Right atrium auricular region (tissue), 2 donors: ENCODE measurements around the gene ZBTB45. TPM values are rescaled to one million over a fixed set of nuclear protein-coding genes. Genes with fewer than 3 reads are reported as not detected.
A peak's percentile ranks its signal among the peaks of the same experiment; 100 is the strongest.

ENCODE experiments used
- DNase-seq: peaks from one replicate; pipeline ENCODE4 v3.0.0-alpha.2; 2019; ENCODE audit warnings: low spot score
- H3K27ac ChIP-seq, 2 donors: fragments of 200-600 bp; sonication (generic); 1 replicate in 1 of 2; 2 replicates in 1 of 2; pipeline ENCODE4 v1.5.1; 2016 to 2019
- H3K27me3 ChIP-seq, 2 donors: fragments of 200-600 bp; sonication (generic); one replicate each; pipeline versions ENCODE4 v1.5.1 to v1.6.0; 2017 to 2019
- H3K36me3 ChIP-seq: fragments of 200-600 bp; sonication (generic); one replicate; pipeline ENCODE4 v1.5.1; 2016
- H3K4me1 ChIP-seq, 2 donors: fragments of 200-600 bp; sonication (generic); one replicate each; pipeline versions ENCODE4 v1.5.1 to v1.6.0; 2017 to 2019
- H3K4me3 ChIP-seq, 2 donors: fragments of 200-600 bp; sonication (generic); 1 replicate in 1 of 2; 2 replicates in 1 of 2; pipeline ENCODE4 v1.5.1; 2017 to 2019; ENCODE audit warnings: mild to moderate bottlenecking in 1 of 2, moderate library complexity in 1 of 2
- H3K9me3 ChIP-seq, 2 donors: fragments of 200-600 bp; sonication (generic); one replicate each; pipeline ENCODE4 v1.5.1; 2019
- total RNA-seq, 2 donors: library from RNA; depleted of rRNA; stranded (reverse); fragments of >200 nt; gene quantifications; one replicate each; pipeline ENCODE4 v1.1.0, GENCODE V29; 2016
- TF ChIP-seq, protein P1 (sequence below), 2 donors: fragments of 200-600 bp; sonication (generic); IDR thresholded peaks; one replicate each; pipeline ENCODE4 v1.5.1; 2019; ENCODE audit warnings: antibody characterized with exemption in 2 of 2

The ZBTB45 gene
- total RNA-seq, 2 donors from 2014 or later, result 7.2 to 14.3 TPM

GRCh38 chr19:58558623-58559274, 39.1 kb upstream of the ZBTB45 start:
- Histone ChIP-seq H3K36me3 (peaks cover 14% of the 10 kb centered on the region), H3K27me3 (no peaks in the 10 kb centered on the region), H3K9me3 (no peaks in the 10 kb centered on the region), H3K4me3 (peak overlapping the region; percentile 89 to 99), H3K27ac (peak overlapping the region; percentile 100), H3K4me1 (peaks cover 2 to 74% of the 10 kb centered on the region in 2 donors)
- peak; percentile 99 for DNase-seq
- TF ChIP-seq, protein P1, sequence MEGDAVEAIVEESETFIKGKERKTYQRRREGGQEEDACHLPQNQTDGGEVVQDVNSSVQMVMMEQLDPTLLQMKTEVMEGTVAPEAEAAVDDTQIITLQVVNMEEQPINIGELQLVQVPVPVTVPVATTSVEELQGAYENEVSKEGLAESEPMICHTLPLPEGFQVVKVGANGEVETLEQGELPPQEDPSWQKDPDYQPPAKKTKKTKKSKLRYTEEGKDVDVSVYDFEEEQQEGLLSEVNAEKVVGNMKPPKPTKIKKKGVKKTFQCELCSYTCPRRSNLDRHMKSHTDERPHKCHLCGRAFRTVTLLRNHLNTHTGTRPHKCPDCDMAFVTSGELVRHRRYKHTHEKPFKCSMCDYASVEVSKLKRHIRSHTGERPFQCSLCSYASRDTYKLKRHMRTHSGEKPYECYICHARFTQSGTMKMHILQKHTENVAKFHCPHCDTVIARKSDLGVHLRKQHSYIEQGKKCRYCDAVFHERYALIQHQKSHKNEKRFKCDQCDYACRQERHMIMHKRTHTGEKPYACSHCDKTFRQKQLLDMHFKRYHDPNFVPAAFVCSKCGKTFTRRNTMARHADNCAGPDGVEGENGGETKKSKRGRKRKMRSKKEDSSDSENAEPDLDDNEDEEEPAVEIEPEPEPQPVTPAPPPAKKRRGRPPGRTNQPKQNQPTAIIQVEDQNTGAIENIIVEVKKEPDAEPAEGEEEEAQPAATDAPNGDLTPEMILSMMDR (IDR thresholded peaks at IDR 0.05), result no peak

- H3K4me3 ChIP-seq, result peak within 1 kb of the TSS; percentile 89 to 99
- H3K4me1 ChIP-seq, result peaks cover 2 to 73% of the 10 kb centered on the region in 2 donors
- H3K36me3 ChIP-seq, result peaks cover 14% of the 10 kb centered on the region
- peak within 1 kb of the TSS; percentile 100 for H3K27ac ChIP-seq
- H3K27me3 ChIP-seq, result no peaks in the 10 kb centered on the region
- TF ChIP-seq, protein P1 (IDR thresholded peaks at IDR 0.05), result no peak
- no peaks in the 10 kb centered on the region for H3K9me3 ChIP-seq
- DNase-seq, result peak; percentile 68
Observed at GRCh38 chr19:58558066-58558622, 38.5 kb upstream of the ZBTB45 start, which contains the start of gene UBE2M. Gene UBE2M, minus strand, starts transcription at chr19:58558611. Its CDS starts 230 bp downstream, at chr19:58558381.

DNA sequence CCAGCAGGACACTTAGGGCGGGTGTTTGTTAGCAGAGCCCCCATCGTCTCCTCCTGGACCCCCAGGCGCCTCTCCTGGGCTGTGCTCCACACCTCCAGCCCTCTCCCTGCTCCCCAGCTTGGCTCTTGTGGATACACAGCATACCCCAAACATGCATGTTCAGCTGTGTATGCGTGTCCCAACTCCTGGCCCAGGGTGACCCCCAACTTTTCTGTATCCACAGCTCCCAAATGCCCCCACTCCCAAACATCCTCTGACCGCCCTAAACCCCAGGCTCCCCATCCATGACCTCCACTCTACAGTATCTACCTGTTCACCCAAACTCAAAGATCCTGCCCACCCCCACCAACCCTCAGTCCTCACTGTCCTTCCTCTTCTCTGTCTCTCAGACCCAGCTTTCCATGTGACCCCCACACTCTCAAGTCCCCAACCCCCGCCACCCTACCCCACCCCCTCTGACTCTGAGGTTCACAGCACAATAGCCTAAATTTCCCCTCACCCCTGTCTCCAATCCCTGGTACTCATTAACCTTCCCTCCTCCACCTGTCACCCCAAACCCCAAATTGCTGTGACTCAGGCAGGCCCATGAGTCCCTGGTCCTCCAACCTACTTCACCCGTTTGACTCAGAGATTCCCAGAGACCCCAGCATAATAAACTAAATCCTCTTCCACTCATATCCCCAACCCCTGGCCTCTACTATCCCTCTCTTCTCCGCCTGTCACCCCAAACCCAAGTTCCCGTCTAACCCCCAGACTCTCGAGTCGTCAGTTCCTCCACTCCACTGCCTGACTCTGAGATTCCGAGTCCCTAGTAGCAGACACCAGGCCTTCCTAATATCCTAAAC, 37.8 kb upstream of the ZBTB45 start:
- peaks cover 2 to 66% of the 10 kb centered on the region in 2 donors for H3K4me1 ChIP-seq
- peak overlapping the region; percentile 89 to 99 for H3K4me3 ChIP-seq
- H3K9me3 ChIP-seq, result no peaks in the 10 kb centered on the region
- H3K27ac ChIP-seq, result peak overlapping the region; percentile 100
- TF ChIP-seq, protein P1 (IDR thresholded peaks at IDR 0.05), result no peak
- H3K27me3 ChIP-seq, result no peaks in the 10 kb centered on the region
- peaks cover 21% of the 10 kb centered on the region for H3K36me3 ChIP-seq
- DNase-seq, result no peak

GRCh38 chr19:58556622-58557220, 37.1 kb upstream of the ZBTB45 start:
- Histone ChIP-seq H3K4me3 (peak overlapping the region in 1 of 2 donors; percentile 89), H3K36me3 (peaks cover 28% of the 10 kb centered on the region), H3K27me3 (no peaks in the 10 kb centered on the region), H3K4me1 (peaks cover 2 to 59% of the 10 kb centered on the region in 2 donors), H3K9me3 (no peaks in the 10 kb centered on the region), H3K27ac (peak overlapping the region; percentile 100)
- TF ChIP-seq, protein P1 (IDR thresholded peaks at IDR 0.05), result no peak
- DNase-seq, result no peak

DNA sequence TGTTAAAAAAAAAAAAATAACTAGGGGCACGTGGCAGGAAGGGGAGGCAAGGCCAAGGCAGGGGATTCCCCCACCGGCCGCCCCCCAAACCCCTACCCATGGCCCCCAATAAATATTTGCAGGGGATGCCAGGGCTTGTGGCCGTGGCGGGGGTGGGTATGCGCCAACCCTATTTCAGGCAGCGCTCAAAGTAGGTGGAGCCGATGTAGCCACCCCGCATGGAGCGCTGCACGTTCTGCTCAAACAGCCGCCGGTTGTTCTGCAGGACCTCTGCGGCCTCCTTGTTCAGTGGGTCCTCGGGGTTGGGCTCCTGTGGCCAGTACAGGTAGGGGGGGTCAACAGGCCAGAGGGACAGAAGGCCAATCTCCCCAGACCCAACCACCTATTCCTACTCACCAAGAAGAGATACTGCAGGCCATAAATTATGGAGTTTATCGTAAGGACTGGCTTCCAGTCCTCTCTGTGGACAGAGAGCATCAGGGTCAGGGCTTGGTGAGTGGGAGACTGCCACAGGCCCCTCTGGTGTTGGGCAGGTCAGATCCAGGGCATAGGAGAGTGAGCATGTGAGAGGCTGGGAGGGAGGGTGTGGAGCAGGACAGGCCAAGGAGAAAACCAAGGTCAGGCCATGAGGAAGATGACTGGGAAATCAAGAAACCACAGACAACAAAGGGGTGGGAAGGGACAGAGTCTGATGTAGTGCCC, 36.5 kb upstream of the ZBTB45 start:
- H3K27me3 ChIP-seq, result no peaks in the 10 kb centered on the region
- TF ChIP-seq, protein P1 (IDR thresholded peaks at IDR 0.05), result no peak
- H3K36me3 ChIP-seq, result peaks cover 35% of the 10 kb centered on the region
- H3K27ac ChIP-seq, result peak overlapping the region in 1 of 2 donors; percentile 94
- no peaks in the 10 kb centered on the region for H3K9me3 ChIP-seq
- H3K4me3 ChIP-seq, result no peak overlapping the region
- DNase-seq, result no peak
- H3K4me1 ChIP-seq, result peaks cover 2 to 56% of the 10 kb centered on the region in 2 donors
